HG03460 (cell line): ENCODE measurements around the gene DRAXIN.
"Not testable (repeated sequence)": the region's sequence is repeated elsewhere in the genome, so short reads cannot be mapped to it uniquely, and the experiment has no call there.

Source experiments
- ATAC-seq: cut with Tn5 transposase; IDR thresholded peaks from one replicate; pipeline ENCODE4 v1.9.1; 2021; ENCODE audit not compliant: unreplicated experiment

DRAXIN gene, protein sequence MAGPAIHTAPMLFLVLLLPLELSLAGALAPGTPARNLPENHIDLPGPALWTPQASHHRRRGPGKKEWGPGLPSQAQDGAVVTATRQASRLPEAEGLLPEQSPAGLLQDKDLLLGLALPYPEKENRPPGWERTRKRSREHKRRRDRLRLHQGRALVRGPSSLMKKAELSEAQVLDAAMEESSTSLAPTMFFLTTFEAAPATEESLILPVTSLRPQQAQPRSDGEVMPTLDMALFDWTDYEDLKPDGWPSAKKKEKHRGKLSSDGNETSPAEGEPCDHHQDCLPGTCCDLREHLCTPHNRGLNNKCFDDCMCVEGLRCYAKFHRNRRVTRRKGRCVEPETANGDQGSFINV

GRCh38 chr1:11691302-11691914 is at the start of gene DRAXIN:
DRAXIN (plus strand) TSS chr1:11691710; CDS start chr1:11706259, 14,549 bp downstream.
- no peak for ATAC-seq

GRCh38 chr1:11641776-11642305 is 49.7 kb upstream of the DRAXIN start:
- no peak for ATAC-seq

DNA sequence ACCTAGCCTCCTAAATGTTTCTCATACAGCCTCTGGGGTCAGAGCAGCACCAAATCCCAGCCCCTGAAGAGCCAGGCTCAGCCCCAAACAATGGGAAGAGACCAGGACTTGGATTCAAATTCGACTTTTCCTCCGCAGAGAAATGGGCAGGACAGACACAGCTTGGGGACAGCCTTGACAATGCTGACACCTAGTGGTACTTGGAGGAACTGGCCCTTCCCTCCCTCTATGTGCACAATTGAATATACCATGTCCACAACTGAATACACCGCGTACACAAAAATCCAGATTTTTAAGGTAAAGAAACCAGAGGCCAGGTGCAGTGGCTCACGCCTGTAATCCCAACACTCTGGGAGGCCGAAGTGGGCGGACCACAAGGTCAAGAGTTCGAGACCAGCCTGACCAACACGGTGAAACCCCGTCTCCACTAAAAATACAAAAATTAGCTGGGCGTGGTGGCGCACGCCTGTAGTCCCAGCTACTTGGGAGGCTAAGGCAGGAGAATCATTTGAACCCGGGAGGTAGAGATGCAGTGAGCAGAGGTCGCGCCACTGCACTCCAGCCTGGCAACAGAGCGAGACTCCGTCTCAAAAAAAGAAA is 49.0 kb upstream of the DRAXIN start:
- not testable (repeated sequence) for ATAC-seq

- ATAC-seq: no peak
These were observed 47.7 kb upstream of the DRAXIN start for GRCh38 chr1:11643782-11644181.

DNA sequence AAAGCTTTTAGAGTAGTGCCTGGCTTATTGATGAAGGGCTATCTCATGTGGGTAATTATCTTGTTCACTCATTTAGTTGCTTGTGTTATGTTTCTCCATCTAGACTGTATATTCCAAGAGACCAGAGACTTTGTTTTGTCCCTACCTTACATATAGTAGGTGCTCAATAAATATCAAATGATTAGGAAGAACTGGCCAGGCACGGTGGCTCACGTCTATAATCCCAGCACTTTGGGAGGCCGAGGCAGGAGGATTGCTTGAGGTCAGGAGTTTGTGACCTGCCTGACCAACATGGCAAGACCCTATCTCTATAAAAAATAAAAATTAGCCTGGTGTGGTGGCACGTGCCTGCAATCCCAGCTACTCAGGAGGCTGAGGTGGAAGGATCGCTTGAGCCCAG is 46.2 kb upstream of the DRAXIN start:
- no peak for ATAC-seq

GRCh38 chr1:11645670-11646265 is 45.7 kb upstream of the DRAXIN start:
- ATAC-seq: no peak

DNA sequence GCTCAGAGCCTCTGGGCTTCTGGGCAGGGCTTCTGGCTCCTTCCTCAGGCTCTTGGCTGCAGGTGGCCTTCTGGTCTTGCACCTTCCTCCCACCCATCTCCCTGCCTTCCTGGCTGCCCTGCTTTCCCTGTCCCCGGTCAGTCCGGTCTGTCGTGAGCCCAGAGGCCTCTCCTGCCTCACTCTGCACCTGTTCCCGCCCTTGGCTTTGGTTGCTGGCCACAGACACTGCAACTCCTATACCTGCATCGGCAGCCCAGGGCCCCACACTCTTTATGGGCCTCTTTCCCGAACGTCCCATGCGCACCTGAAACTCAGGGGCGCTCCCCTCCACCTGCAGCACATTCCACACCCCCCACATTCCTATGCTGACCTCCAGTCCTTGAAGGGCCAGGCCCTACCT is 45.2 kb upstream of the DRAXIN start:
- no peak for ATAC-seq

- no peak for ATAC-seq
These were observed 44.2 kb upstream of the DRAXIN start for GRCh38 chr1:11647333-11647732.

DNA sequence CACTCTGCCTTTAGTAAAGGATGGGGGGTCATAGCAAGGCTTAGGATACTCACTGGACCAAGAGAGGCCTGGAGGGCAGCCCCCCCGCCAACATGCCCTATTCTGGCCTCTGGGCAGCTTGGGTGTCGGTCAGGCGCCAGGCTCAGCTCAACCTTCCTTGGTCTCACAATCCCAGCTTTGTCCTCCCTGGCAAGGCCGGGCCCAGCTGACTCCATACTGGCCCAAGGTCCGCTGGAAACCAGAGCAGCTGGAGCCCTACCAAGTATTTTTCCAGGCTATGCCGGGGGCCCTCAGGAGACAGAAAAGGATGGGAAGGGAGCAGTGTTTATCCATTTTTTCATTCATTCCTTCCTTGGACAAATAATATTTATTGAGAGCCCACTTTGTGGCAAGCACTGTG is 43.5 kb upstream of the DRAXIN start:
- no peak for ATAC-seq

- no peak for ATAC-seq
These were observed 42.8 kb upstream of the DRAXIN start for GRCh38 chr1:11648732-11649158.

- ATAC-seq: no peak
These were observed 42.3 kb upstream of the DRAXIN start for GRCh38 chr1:11649237-11649623.

- ATAC-seq: no peak
These were observed 41.7 kb upstream of the DRAXIN start for GRCh38 chr1:11649624-11650330.

DNA sequence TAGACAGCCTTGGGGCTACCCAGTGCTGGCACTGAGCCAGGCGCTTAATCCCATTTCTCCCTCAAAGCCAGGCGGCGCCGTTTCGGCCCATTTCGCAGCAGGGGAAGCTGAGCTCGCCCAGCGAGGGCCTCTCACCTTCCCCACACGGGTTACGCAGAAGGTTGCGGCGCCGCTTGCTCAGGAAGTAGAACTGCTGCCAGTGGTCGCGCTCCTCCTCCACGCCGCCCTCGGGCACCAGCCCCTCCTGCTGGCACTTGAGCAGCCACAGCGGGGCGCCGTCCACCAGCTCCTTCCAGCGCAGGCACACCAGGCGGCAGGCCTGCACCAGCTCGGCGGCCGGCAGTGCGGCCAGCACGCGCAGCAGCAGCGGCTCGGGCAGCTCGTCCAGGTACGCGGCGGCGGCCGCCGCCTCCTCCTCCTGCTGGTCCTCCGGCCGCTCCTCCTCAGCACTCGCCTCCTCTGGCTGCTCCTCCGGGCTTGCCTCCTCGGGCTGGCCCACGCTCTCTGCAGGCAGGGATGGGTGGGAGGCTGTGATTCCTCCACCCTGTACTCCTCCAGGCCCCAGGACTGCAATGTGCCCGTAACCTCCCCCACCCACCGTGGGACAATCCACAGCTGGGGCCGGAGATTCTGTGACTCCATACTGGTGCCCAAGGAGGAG is 41.0 kb upstream of the DRAXIN start:
- no peak for ATAC-seq

GRCh38 chr1:11651017-11651416 is 40.5 kb upstream of the DRAXIN start:
- no peak for ATAC-seq

DNA sequence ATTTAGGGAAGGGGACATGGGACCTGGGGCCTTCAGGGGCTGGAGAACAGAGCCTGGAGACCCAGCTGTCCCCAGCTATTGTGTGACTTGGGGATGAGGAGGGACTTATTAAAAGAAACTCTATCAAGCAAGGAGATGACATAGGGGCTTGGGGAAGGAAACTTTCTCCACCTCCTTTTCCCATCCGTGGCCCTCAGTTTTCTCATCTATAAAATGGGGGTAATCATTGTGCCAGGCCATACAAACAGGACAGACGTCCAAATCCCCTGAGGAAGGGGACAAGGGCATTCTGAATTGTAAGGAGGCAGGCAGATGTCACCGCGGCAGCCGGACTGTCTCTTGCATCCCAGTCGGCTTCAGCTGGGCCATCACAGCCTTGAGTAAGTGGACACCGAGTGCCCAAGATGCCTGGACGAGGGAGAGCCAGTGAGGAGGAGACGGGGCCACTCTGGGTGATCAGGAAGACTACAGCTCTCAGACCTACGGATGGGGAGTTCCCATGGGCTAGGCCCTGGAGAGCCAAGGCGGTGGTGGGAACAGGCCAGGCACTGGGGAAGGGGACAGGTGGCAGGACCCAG is 39.2 kb upstream of the DRAXIN start:
- ATAC-seq: no peak

DNA sequence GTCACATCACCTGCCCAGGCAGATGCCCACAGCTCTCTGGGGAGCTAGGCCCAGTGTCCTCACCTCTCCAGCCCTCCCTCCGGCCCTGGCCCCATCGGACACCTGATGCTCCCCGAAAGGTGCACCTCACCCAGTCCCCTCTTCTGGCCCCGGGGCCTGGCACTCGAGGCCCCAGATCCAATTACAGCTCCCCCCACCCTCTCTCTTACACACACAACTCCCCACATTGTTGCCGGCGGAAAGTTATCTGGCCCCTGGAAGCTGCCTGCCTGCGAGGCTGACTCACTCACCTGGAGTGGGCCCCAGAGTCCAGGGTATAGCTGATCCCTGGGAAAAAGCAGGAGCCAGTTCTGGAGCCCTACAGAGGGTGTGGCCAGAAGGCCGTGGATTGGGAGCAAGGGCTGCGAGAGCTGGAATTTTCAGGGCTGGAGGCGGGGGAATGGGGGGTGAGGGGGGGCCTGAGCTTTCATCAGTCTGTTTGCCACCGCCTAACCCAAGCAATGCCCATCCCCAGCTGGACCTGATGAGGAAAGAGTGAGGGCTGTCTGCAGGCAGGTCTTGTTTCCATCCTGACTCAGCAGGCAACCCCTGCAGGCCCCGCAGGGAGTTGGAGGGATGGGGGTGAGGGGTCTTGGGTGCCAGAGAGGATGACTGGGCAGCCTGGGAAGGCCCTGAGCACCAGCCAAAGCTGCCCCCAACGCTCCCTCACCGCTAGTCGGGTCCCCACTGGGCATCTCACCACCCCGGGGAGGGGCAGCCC is 38.2 kb upstream of the DRAXIN start:
- ATAC-seq: no peak

- ATAC-seq: no peak
These were observed 37.7 kb upstream of the DRAXIN start for GRCh38 chr1:11653861-11654136.

- ATAC-seq: peak; percentile 60
These were observed 37.2 kb upstream of the DRAXIN start, which contains the start of the genes FBXO2 and FBXO44 for GRCh38 chr1:11654137-11654938. FBXO2 (minus strand) TSS chr1:11654429; CDS start chr1:11654340, 89 bp downstream. FBXO44 (plus strand) TSS chr1:11654877; CDS start chr1:11655836, 959 bp downstream.
